Measurements from ENCODE around the gene PRR5. TPM values are rescaled to one million over a fixed set of nuclear protein-coding genes. Genes with fewer than 3 reads are reported as not detected.

The PRR5 gene
- total and polyA plus RNA-seq, 2 donors (not counting 1 experiment from before 2014, with no cell fraction given), result 18.4 to 36.1 TPM

GRCh38 chr22:44735518-44736428, 33.8 kb downstream of the PRR5 start:
- Mint-ChIP-seq H3K9me3 (ENCODE audit: insufficient read depth) (no peaks in the 10 kb centered on the region), H3K27me3 (no peaks in the 10 kb centered on the region), H3K4me3 (no peak overlapping the region), H3K27ac (no peak overlapping the region), H3K4me1 (no peaks in the 10 kb centered on the region)
- Histone ChIP-seq H3K27me3 (replicated peaks in 1 of 4; ENCODE audit: control extremely low read depth in 1 of 4, control insufficient read depth in 3 of 4, insufficient read depth in 4 of 4, low read length in 3 of 4) (no peaks in the 10 kb centered on the region), H4K20me1 (ENCODE audit: control insufficient read depth, insufficient read depth, low read length, poor library complexity, severe bottlenecking) (no peaks in the 10 kb centered on the region), H3K79me2 (ENCODE audit: control insufficient read depth, insufficient read depth, low read length) (no peaks in the 10 kb centered on the region), H3K9me3 (ENCODE audit: control extremely low read depth in 1 of 3, control insufficient read depth in 2 of 3, insufficient read depth in 1 of 3, low read length in 2 of 3) (peaks cover 0 to 2% (median 0%) of the 10 kb centered on the region in 3 donors), H3K4me3 (ENCODE audit: control extremely low read depth in 1 of 5, extremely low read depth in 1 of 5, insufficient read depth in 1 of 5, low read depth in 2 of 5, low read length in 4 of 5) (no peak overlapping the region), H3K4me2 (replicated peaks; ENCODE audit: low read depth, low read length, poor library complexity, severe bottlenecking) (no peak overlapping the region), H3K4me1 (ENCODE audit: control insufficient read depth in 2 of 2, insufficient read depth in 2 of 2, low read length in 2 of 2) (peaks cover 0 to 3% of the 10 kb centered on the region in 2 donors), H3K27ac (ENCODE audit: low read length in 2 of 2) (no peak overlapping the region), H3K36me3 (replicated peaks in 1 of 2; ENCODE audit: control extremely low read depth in 1 of 2, control insufficient read depth in 1 of 2, extremely low read depth in 1 of 2, insufficient read depth in 2 of 2, low read length in 1 of 2) (no peaks in the 10 kb centered on the region), H3K9ac (ENCODE audit: low read length) (no peak overlapping the region), H2AFZ (ENCODE audit: insufficient read depth, low read depth, low read length, poor library complexity, severe bottlenecking) (no peak overlapping the region)
- WGBS (ENCODE audit: insufficient coverage), result 46% methylated on average over 28 of the region's 28 CpGs
- ATAC-seq (ENCODE audit: low read depth), result peak; percentile 86
- POLR2A ChIA-PET, result interaction anchor here (0.6 kb wide), 1 partner anchor 27 kb away, joined by 3 read pairs; no protein-coding TSS in a partner anchor
- peak; percentile 83 for DNase-seq
- CTCF ChIA-PET, result interaction anchor here (0.9 to 3.5 kb wide), 13 partner anchors 17 to 72 kb away, joined by 3 to 72 read pairs (median 4); no protein-coding TSS in a partner anchor
- intact Hi-C loops (cut with micrococcal nuclease), result no loop called here
- TF ChIP-seq CTCF (IDR thresholded peaks at IDR 0.05) (peak; percentile 96), EZH2 (IDR thresholded peaks at IDR 0.05; ENCODE audit: borderline replicate concordance, insufficient read depth, low read depth, low read length, poor library complexity, severe bottlenecking) (no peak)

All from B cell (primary cell).